RPMI8226 (cell line): Measurements from ENCODE around the gene NLRP10.
"Not testable (repeated sequence)": the region's sequence is repeated elsewhere in the genome, so short reads cannot be mapped to it uniquely, and the experiment has no call there.

Source experiments
- DNase-seq: peaks from one replicate; pipeline ENCODE4 v3.0.0-alpha.2; 2015

NLRP10 gene

GRCh38 chr11:7965386-7965785 lies at the start of gene NLRP10:
Gene NLRP10, minus strand, starts transcription at chr11:7965447. Its CDS starts 1,952 bp downstream, at chr11:7963495.
- DNase-seq: no peak

- no peak for DNase-seq
These were observed 48.6 kb upstream of the NLRP10 start for GRCh38 chr11:8013833-8014232.

GRCh38 chr11:8011981-8012444 lies 46.8 kb upstream of the NLRP10 start:
- DNase-seq: no peak

- no peak for DNase-seq
These were observed 46.1 kb upstream of the NLRP10 start for GRCh38 chr11:8011371-8011770.

- no peak for DNase-seq
These were observed 44.6 kb upstream of the NLRP10 start for GRCh38 chr11:8009856-8010255.

- DNase-seq: no peak
These were observed 43.0 kb upstream of the NLRP10 start for GRCh38 chr11:8008212-8008611.

- DNase-seq: peak; percentile 53
These were observed 41.2 kb upstream of the NLRP10 start for GRCh38 chr11:8006349-8006977.

- no peak for DNase-seq
These were observed 40.3 kb upstream of the NLRP10 start for GRCh38 chr11:8005556-8005955.

- no peak for DNase-seq
These were observed 38.8 kb upstream of the NLRP10 start for GRCh38 chr11:8004008-8004407.

GRCh38 chr11:8003187-8003586 lies 37.9 kb upstream of the NLRP10 start:
- no peak for DNase-seq

- DNase-seq: no peak
These were observed 37.4 kb upstream of the NLRP10 start for GRCh38 chr11:8002676-8003075.

- no peak for DNase-seq
These were observed 35.1 kb upstream of the NLRP10 start for GRCh38 chr11:8000390-8000789.

GRCh38 chr11:7999795-8000194 lies 34.5 kb upstream of the NLRP10 start:
- DNase-seq: no peak

- DNase-seq: no peak
These were observed 29.5 kb upstream of the NLRP10 start for GRCh38 chr11:7994581-7995278.

- not testable (repeated sequence) for DNase-seq
These were observed 22.3 kb upstream of the NLRP10 start for GRCh38 chr11:7987560-7987883.

- peak; percentile 95 for DNase-seq
These were observed 21.7 kb upstream of the NLRP10 start, which contains the start of gene EIF3F for GRCh38 chr11:7986768-7987559. Gene EIF3F, plus strand, starts transcription at chr11:7987337. Its CDS starts 16 bp downstream, at chr11:7987353.

- no peak for DNase-seq
These were observed 18.8 kb upstream of the NLRP10 start for GRCh38 chr11:7983832-7984590.

- DNase-seq: no peak
These were observed 17.4 kb upstream of the NLRP10 start for GRCh38 chr11:7982582-7983119.

- no peak for DNase-seq
These were observed 16.4 kb upstream of the NLRP10 start for GRCh38 chr11:7981619-7982157.

- DNase-seq: no peak
These were observed 12.1 kb upstream of the NLRP10 start for GRCh38 chr11:7977232-7977917.

GRCh38 chr11:7974668-7975067 lies 9.4 kb upstream of the NLRP10 start:
- DNase-seq: no peak

GRCh38 chr11:7973011-7973410 lies 7.8 kb upstream of the NLRP10 start:
- DNase-seq: no peak
